GM23338 (cell line): ENCODE results near the gene STK24. TPM values are rescaled to one million over a fixed set of nuclear protein-coding genes. Genes with fewer than 3 reads are reported as not detected.
"Not testable (repeated sequence)": the region's sequence is repeated elsewhere in the genome, so short reads cannot be mapped to it uniquely, and the experiment has no call there.

ENCODE experiments used
- ATAC-seq: fragments of 200-7000 bp; cut with Tn5 transposase; 3 replicates; pipeline ENCODE4 v1.9.1; 2020
- DNase-seq: peaks from one replicate; pipeline ENCODE4 v3.0.0-alpha.2; 2015; ENCODE audit warnings: low spot score
- H2AFZ ChIP-seq: fragments of 200-600 bp; sonication (generic); 2 replicates; pipeline ENCODE4 v1.8.0; 2016; ENCODE audit warnings: antibody characterized with exemption, mild to moderate bottlenecking, moderate library complexity
- H3F3A ChIP-seq: fragments of 200-600 bp; sonication (generic); replicated peaks from 2 replicates; pipeline ENCODE4 v1.8.0; 2017; ENCODE audit warnings: antibody characterized with exemption, mixed run types, low read depth
- H3K27ac ChIP-seq: fragments of 200-600 bp; sonication (generic); 2 replicates; pipeline ENCODE4 v1.6.1; 2016; ENCODE audit warnings: low read depth
- H3K27me3 ChIP-seq: fragments of 200-600 bp; sonication (generic); 2 replicates; pipeline ENCODE4 v1.8.0; 2016; ENCODE audit warnings: mild to moderate bottlenecking, mixed run types, moderate library complexity; ENCODE audit not compliant: insufficient read depth
- H3K36me3 ChIP-seq: fragments of 200-600 bp; sonication (generic); 2 replicates; pipeline ENCODE4 v1.8.0; 2016; ENCODE audit warnings: mild to moderate bottlenecking; ENCODE audit not compliant: insufficient read depth
- H3K4me1 ChIP-seq: fragments of 200-600 bp; sonication (generic); 2 replicates; pipeline ENCODE4 v1.8.0; 2016; ENCODE audit warnings: mild to moderate bottlenecking, moderate library complexity; ENCODE audit not compliant: insufficient read depth
- H3K4me2 ChIP-seq: fragments of 200-600 bp; sonication (generic); 2 replicates; pipeline ENCODE4 v1.7.1; 2017; ENCODE audit warnings: mixed run types
- H3K4me3 ChIP-seq: fragments of 200-600 bp; sonication (generic); 2 replicates; pipeline ENCODE4 v1.6.1; 2016; ENCODE audit warnings: mixed run types
- H3K79me2 ChIP-seq: fragments of 200-600 bp; sonication (generic); replicated peaks from 2 replicates; pipeline ENCODE4 v1.8.0; 2017; ENCODE audit warnings: mild to moderate bottlenecking; ENCODE audit not compliant: insufficient read depth
- H3K9me2 ChIP-seq: fragments of 200-600 bp; sonication (generic); 2 replicates; pipeline ENCODE4 v1.8.0; 2017; ENCODE audit not compliant: insufficient read depth
- H4K20me1 ChIP-seq: fragments of 200-600 bp; sonication (generic); replicated peaks from 2 replicates; pipeline ENCODE4 v1.8.0; 2017; ENCODE audit warnings: mild to moderate bottlenecking; ENCODE audit not compliant: insufficient read depth
- H3K27ac Mint-ChIP-seq: 2 replicates; pipeline ENCODE4 v1.8.0; 2020; ENCODE audit warnings: inconsistent platforms, mild to moderate bottlenecking, moderate library complexity, mixed read lengths
- H3K27me3 Mint-ChIP-seq: 3 replicates; pipeline ENCODE4 v1.8.0; 2022; ENCODE audit warnings: low read depth, mild to moderate bottlenecking, moderate library complexity, mixed read lengths, inconsistent platforms; ENCODE audit not compliant: insufficient read depth, poor library complexity
- H3K36me3 Mint-ChIP-seq: 3 replicates; pipeline ENCODE4 v1.8.0; 2021; ENCODE audit warnings: low read depth, mild to moderate bottlenecking, inconsistent platforms, moderate library complexity, mixed read lengths
- H3K4me1 Mint-ChIP-seq: 3 replicates; pipeline ENCODE4 v1.8.0; 2020; ENCODE audit warnings: mild to moderate bottlenecking, inconsistent platforms, mixed read lengths
- H3K4me3 Mint-ChIP-seq: 3 replicates; pipeline ENCODE4 v1.8.0; 2021; ENCODE audit warnings: moderate library complexity, mild to moderate bottlenecking, inconsistent platforms, mixed read lengths
- H3K9me3 Mint-ChIP-seq: 3 replicates; pipeline ENCODE4 v1.8.0; 2020; ENCODE audit warnings: moderate library complexity, mild to moderate bottlenecking, inconsistent platforms, mixed read lengths
- EZH2 ChIP-seq: fragments of 200-600 bp; sonication (generic); IDR thresholded peaks from one replicate; pipeline ENCODE4 v1.8.0; 2017; ENCODE audit warnings: antibody characterized with exemption, mild to moderate bottlenecking, low read depth; ENCODE audit not compliant: unreplicated experiment
- EZH2phosphoT487 ChIP-seq: fragments of 200-600 bp; sonication (generic); IDR thresholded peaks from one replicate; pipeline ENCODE4 v1.8.1; 2018; ENCODE audit warnings: antibody characterized with exemption; ENCODE audit not compliant: unreplicated experiment
- JUNB ChIP-seq: IDR thresholded peaks from one replicate; pipeline ENCODE4 v1.6.1; 2016; ENCODE audit warnings: antibody characterized with exemption; ENCODE audit not compliant: unreplicated experiment
- NANOG ChIP-seq: IDR thresholded peaks from 2 replicates; pipeline ENCODE4 v1.6.1; 2016; ENCODE audit warnings: antibody characterized with exemption, borderline replicate concordance
- POLR2AphosphoS5 ChIP-seq: IDR thresholded peaks from 2 replicates; pipeline ENCODE4 v1.6.1; 2016; ENCODE audit warnings: antibody characterized with exemption, low read depth
- STAT1 ChIP-seq: IDR thresholded peaks from one replicate; pipeline ENCODE4 v1.6.1; 2016; ENCODE audit warnings: antibody characterized with exemption; ENCODE audit not compliant: unreplicated experiment
- ZNF114 ChIP-seq: fragments of 250-450 bp; sonication (Bioruptor Pico); IDR thresholded peaks from 2 replicates; pipeline ENCODE4 v1.5.0; 2020; ENCODE audit warnings: mild to moderate bottlenecking, moderate library complexity
- polyA plus RNA-seq: library from polyadenylated mRNA; unstranded; fragments of >200 nt; fragmentation: Nextera tagmentation; extraction: Ambion mirVana; gene quantifications from 2 replicates; pipeline ENCODE4 v1.2.1, GENCODE V29; 2016
- total RNA-seq: library from RNA; depleted of rRNA; stranded (reverse); fragments of >200 nt; shearing (Covaris generic); gene quantifications from 2 replicates; pipeline ENCODE4 v1.2.3, GENCODE V29; 2014
- TF ChIP-seq, protein P1 (sequence below): fragments of 250-450 bp; sonication (Bioruptor Pico); IDR thresholded peaks from 2 replicates; pipeline ENCODE4 v1.5.0; 2020; ENCODE audit warnings: mild to moderate bottlenecking, moderate library complexity

STK24 gene
- total and polyA plus RNA-seq, 2 experiments from 2014 or later = 56.5 to 144 TPM

DNA sequence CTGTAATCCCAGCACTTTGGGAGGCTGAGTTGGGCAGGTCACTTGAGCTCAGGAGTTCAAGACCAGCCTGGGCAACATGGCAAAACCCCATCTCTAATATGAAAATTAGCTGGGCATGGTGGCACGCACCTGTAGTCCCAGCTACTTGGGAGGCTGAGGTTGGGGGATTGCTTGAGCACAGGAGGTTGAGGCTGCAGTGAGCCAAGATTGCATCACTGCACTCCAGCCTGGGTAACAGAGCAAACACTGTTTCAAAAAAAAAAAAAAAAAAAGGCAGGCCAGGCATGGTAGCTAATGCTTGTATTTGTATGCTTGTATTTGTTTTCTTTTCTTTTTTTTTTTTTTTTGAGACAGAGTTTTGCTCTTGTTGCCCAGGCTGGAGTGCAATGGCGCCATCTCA is 38.7 kb upstream of the STK24 start:
- not testable (repeated sequence) for H3K4me1 Mint-ChIP-seq, H3K4me1 ChIP-seq, H3K27ac Mint-ChIP-seq, H3K27ac ChIP-seq, H2AFZ ChIP-seq, H3K4me3 Mint-ChIP-seq, H3K27me3 ChIP-seq, H3K36me3 Mint-ChIP-seq, H3K36me3 ChIP-seq, DNase-seq, H3K27me3 Mint-ChIP-seq, H4K20me1 ChIP-seq, H3K9me2 ChIP-seq, H3K9me3 Mint-ChIP-seq, ATAC-seq, H3K79me2 ChIP-seq, H3K4me2 ChIP-seq, H3F3A ChIP-seq, H3K4me3 ChIP-seq

DNA sequence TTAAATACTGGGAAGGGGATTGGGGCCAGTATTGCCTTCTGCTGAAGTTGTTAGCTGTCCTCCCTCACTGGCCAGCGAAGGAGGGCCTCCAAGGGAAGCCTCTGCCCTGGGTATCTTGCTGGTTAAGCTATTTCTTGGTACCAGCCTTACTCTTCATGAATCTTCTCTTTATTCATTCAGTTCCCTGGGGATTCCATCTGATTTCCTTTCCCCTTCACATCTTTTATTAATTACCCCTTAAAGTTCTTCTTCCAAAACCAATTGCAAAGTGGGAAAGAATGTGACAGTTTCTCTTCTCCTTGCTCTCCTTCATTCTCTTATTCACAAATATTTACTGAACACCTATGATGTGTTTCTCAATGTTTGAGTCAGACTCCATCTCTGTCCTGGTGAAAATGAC is 36.7 kb upstream of the STK24 start:
- Histone ChIP-seq H3K27me3 (no peaks in the 10 kb centered on the region), H3K36me3 (no peaks in the 10 kb centered on the region), H3F3A (no peaks in the 10 kb centered on the region), H3K4me2 (no peak overlapping the region), H3K4me1 (no peaks in the 10 kb centered on the region), H3K4me3 (no peak overlapping the region), H2AFZ (no peak overlapping the region), H3K27ac (no peak overlapping the region), H3K9me2 (no peaks in the 10 kb centered on the region), H4K20me1 (no peaks in the 10 kb centered on the region), H3K79me2 (no peaks in the 10 kb centered on the region)
- no peaks in the 10 kb centered on the region for H3K9me3 Mint-ChIP-seq
- no peaks in the 10 kb centered on the region for H3K4me1 Mint-ChIP-seq
- DNase-seq = no peak
- TF ChIP-seq ZNF114 (CRISPR knock-in tag) (no peak), EZH2phosphoT487 (no peak), EZH2 (no peak), JUNB (no peak), NANOG (no peak), STAT1 (no peak), POLR2AphosphoS5 (no peak)
- TF ChIP-seq, protein P1, sequence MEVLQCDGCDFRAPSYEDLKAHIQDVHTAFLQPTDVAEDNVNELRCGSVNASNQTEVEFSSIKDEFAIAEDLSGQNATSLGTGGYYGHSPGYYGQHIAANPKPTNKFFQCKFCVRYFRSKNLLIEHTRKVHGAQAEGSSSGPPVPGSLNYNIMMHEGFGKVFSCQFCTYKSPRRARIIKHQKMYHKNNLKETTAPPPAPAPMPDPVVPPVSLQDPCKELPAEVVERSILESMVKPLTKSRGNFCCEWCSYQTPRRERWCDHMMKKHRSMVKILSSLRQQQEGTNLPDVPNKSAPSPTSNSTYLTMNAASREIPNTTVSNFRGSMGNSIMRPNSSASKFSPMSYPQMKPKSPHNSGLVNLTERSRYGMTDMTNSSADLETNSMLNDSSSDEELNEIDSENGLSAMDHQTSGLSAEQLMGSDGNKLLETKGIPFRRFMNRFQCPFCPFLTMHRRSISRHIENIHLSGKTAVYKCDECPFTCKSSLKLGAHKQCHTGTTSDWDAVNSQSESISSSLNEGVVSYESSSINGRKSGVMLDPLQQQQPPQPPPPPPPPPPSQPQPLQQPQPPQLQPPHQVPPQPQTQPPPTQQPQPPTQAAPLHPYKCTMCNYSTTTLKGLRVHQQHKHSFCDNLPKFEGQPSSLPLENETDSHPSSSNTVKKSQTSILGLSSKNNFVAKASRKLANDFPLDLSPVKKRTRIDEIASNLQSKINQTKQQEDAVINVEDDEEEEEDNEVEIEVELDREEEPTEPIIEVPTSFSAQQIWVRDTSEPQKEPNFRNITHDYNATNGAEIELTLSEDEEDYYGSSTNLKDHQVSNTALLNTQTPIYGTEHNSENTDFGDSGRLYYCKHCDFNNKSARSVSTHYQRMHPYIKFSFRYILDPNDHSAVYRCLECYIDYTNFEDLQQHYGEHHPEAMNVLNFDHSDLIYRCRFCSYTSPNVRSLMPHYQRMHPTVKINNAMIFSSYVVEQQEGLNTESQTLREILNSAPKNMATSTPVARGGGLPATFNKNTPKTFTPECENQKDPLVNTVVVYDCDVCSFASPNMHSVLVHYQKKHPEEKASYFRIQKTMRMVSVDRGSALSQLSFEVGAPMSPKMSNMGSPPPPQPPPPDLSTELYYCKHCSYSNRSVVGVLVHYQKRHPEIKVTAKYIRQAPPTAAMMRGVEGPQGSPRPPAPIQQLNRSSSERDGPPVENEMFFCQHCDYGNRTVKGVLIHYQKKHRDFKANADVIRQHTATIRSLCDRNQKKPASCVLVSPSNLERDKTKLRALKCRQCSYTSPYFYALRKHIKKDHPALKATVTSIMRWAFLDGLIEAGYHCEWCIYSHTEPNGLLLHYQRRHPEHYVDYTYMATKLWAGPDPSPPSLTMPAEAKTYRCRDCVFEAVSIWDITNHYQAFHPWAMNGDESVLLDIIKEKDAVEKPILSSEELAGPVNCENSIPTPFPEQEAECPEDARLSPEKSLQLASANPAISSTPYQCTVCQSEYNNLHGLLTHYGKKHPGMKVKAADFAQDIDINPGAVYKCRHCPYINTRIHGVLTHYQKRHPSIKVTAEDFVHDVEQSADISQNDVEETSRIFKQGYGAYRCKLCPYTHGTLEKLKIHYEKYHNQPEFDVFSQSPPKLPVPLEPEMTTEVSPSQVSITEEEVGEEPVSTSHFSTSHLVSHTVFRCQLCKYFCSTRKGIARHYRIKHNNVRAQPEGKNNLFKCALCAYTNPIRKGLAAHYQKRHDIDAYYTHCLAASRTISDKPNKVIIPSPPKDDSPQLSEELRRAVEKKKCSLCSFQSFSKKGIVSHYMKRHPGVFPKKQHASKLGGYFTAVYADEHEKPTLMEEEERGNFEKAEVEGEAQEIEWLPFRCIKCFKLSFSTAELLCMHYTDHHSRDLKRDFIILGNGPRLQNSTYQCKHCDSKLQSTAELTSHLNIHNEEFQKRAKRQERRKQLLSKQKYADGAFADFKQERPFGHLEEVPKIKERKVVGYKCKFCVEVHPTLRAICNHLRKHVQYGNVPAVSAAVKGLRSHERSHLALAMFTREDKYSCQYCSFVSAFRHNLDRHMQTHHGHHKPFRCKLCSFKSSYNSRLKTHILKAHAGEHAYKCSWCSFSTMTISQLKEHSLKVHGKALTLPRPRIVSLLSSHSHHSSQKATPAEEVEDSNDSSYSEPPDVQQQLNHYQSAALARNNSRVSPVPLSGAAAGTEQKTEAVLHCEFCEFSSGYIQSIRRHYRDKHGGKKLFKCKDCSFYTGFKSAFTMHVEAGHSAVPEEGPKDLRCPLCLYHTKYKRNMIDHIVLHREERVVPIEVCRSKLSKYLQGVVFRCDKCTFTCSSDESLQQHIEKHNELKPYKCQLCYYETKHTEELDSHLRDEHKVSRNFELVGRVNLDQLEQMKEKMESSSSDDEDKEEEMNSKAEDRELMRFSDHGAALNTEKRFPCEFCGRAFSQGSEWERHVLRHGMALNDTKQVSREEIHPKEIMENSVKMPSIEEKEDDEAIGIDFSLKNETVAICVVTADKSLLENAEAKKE (CRISPR knock-in tag) = no peak
- H3K27ac Mint-ChIP-seq = no peak overlapping the region
- no peak for ATAC-seq
- peaks cover 1% of the 10 kb centered on the region for H3K27me3 Mint-ChIP-seq
- H3K36me3 Mint-ChIP-seq = no peaks in the 10 kb centered on the region
- H3K4me3 Mint-ChIP-seq = no peak overlapping the region
